Fibroblast of lung (primary cell): ENCODE data around the gene PLEKHG1. TPM values are rescaled to one million over a fixed set of nuclear protein-coding genes. Genes with fewer than 3 reads are reported as not detected.

Experiments used
- DNase-seq, 2 donors: peaks; one replicate each; pipeline versions ENCODE4 v3.0.0 to v3.0.0-alpha.2; 2010; ENCODE audit warnings: low read depth in 2 of 2
- H2AFZ ChIP-seq: 2 replicates; pipeline ENCODE4 v1.5.1; 2012; ENCODE audit warnings: low read length, control low read depth, inconsistent platforms
- H3K27ac ChIP-seq: 2 replicates; pipeline ENCODE4 v1.5.1; 2011; ENCODE audit warnings: low read length, control low read depth; ENCODE audit not compliant: insufficient read depth
- H3K27me3 ChIP-seq: 2 replicates; pipeline ENCODE4 v1.5.1; 2011; ENCODE audit warnings: mild to moderate bottlenecking, low read length; ENCODE audit not compliant: control insufficient read depth, insufficient read depth
- H3K36me3 ChIP-seq: 2 replicates; pipeline ENCODE4 v1.5.1; 2011; ENCODE audit warnings: low read length; ENCODE audit not compliant: control insufficient read depth, insufficient read depth
- H3K4me1 ChIP-seq: 2 replicates; pipeline ENCODE4 v1.5.1; 2011; ENCODE audit warnings: low read length; ENCODE audit not compliant: control insufficient read depth, insufficient read depth; ENCODE audit errors: extremely low read depth
- H3K4me2 ChIP-seq: 2 replicates; pipeline ENCODE4 v1.5.1; 2011; ENCODE audit warnings: low read length, control low read depth; ENCODE audit not compliant: insufficient read depth; ENCODE audit errors: extremely low read depth
- H3K4me3 ChIP-seq, 4 experiments: fragments of 200-600 bp in 1 of 4; sonication (generic) in 1 of 4; replicated peaks in 1 of 4; 2 replicates each; pipeline ENCODE4 v1.5.1; 2011 to 2016; ENCODE audit warnings: low read length in 4 of 4, low read depth in 3 of 4, mild to moderate bottlenecking in 3 of 4, control low read depth in 2 of 4, inconsistent platforms in 1 of 4, mixed read lengths in 1 of 4; ENCODE audit not compliant: insufficient read depth in 1 of 4; ENCODE audit errors: control extremely low read depth in 1 of 4
- H3K79me2 ChIP-seq: 2 replicates; pipeline ENCODE4 v1.5.1; 2012; ENCODE audit warnings: mild to moderate bottlenecking, low read length, inconsistent platforms; ENCODE audit not compliant: control insufficient read depth, insufficient read depth
- H3K9ac ChIP-seq: 2 replicates; pipeline ENCODE4 v1.5.1; 2011; ENCODE audit warnings: mild to moderate bottlenecking, low read length, control low read depth; ENCODE audit not compliant: insufficient read depth
- H3K9me3 ChIP-seq: 2 replicates; pipeline ENCODE4 v1.5.1; 2012; ENCODE audit warnings: low read depth, low read length; ENCODE audit not compliant: control insufficient read depth, insufficient read depth
- H4K20me1 ChIP-seq: 2 replicates; pipeline ENCODE4 v1.5.1; 2011; ENCODE audit warnings: low read length; ENCODE audit not compliant: control insufficient read depth, insufficient read depth; ENCODE audit errors: extremely low read depth
- EZH2 ChIP-seq: IDR thresholded peaks from 2 replicates; pipeline ENCODE4 v1.5.1; 2012; ENCODE audit warnings: low read length, control low read depth, mild to moderate bottlenecking; ENCODE audit errors: missing control alignments
- polyA plus RNA-seq, 2 donors: library from polyadenylated mRNA; depleted of rRNA in 1 of 2; stranded (reverse) in 1 of 2; unstranded in 1 of 2; fragments of >200 nt; gene quantifications; 2 replicates each; pipeline ENCODE4 v1.2.1, GENCODE V29; 2011 to 2012; ENCODE audit warnings: missing spikeins in 1 of 2
- total RNA-seq: library from RNA; depleted of rRNA; stranded (reverse); fragments of >200 nt; gene quantifications from 2 replicates; pipeline ENCODE4 v1.2.1, GENCODE V29; 2014
- TF ChIP-seq, protein P1 (sequence below), 2 donors: IDR thresholded peaks in 1 of 2; conservative IDR thresholded peaks in 1 of 2; 1 replicate in 1 of 2; 2 replicates in 1 of 2; pipeline ENCODE4 v1.5.1; 2011 to 2012; ENCODE audit warnings: low read length in 2 of 2, control low read depth in 1 of 2, inconsistent platforms in 1 of 2, low read depth in 1 of 2, mild to moderate bottlenecking in 1 of 2

PLEKHG1 gene
- total and polyA plus RNA-seq, 2 donors (not counting 1 experiment from before 2014, with no cell fraction given) = 0.30 to 12.7 TPM

DNA sequence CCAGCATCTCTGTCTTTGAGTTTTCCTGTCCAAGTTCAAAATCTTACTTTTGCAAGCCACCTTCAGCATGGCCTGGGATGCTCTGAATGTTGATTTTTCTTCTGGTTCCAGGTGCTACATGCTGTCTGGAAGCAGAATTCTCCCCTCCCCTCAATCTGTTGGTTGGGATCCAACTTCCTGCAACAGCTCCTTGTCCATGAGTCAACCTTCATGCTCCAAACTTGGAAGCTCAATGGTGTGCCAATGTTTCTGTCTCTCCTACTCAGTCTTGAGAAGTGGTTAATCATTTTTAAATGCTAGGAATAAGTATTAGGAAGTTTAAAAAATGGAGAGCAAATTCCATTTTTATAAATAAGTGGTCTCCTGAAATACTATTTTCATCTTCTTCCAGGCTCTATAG lies 33.2 kb upstream of the PLEKHG1 start:
- no peak overlapping the region for H3K9ac ChIP-seq
- no peaks in the 10 kb centered on the region for H3K9me3 ChIP-seq
- no peaks in the 10 kb centered on the region for H3K4me1 ChIP-seq
- no peak overlapping the region for H3K4me2 ChIP-seq
- H3K27me3 ChIP-seq = no peaks in the 10 kb centered on the region
- H4K20me1 ChIP-seq = no peaks in the 10 kb centered on the region
- no peak overlapping the region for H3K4me3 ChIP-seq
- no peaks in the 10 kb centered on the region for H3K36me3 ChIP-seq
- H3K79me2 ChIP-seq = no peaks in the 10 kb centered on the region
- DNase-seq = peak in 1 of 2 donors; percentile 16
- H3K27ac ChIP-seq = no peak overlapping the region
- TF ChIP-seq, protein P1, sequence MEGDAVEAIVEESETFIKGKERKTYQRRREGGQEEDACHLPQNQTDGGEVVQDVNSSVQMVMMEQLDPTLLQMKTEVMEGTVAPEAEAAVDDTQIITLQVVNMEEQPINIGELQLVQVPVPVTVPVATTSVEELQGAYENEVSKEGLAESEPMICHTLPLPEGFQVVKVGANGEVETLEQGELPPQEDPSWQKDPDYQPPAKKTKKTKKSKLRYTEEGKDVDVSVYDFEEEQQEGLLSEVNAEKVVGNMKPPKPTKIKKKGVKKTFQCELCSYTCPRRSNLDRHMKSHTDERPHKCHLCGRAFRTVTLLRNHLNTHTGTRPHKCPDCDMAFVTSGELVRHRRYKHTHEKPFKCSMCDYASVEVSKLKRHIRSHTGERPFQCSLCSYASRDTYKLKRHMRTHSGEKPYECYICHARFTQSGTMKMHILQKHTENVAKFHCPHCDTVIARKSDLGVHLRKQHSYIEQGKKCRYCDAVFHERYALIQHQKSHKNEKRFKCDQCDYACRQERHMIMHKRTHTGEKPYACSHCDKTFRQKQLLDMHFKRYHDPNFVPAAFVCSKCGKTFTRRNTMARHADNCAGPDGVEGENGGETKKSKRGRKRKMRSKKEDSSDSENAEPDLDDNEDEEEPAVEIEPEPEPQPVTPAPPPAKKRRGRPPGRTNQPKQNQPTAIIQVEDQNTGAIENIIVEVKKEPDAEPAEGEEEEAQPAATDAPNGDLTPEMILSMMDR (conservative IDR thresholded peaks at IDR 0.05 in 1 of 2, IDR thresholded peaks at IDR 0.05 in 1 of 2; ENCODE audit: low read depth in 1 of 2, low read length in 2 of 2) = no peak
- no peak for TF ChIP-seq EZH2
- H2AFZ ChIP-seq = no peak overlapping the region

GRCh38 chr6:150567380-150567779 lies 32.3 kb upstream of the PLEKHG1 start:
- no peak overlapping the region for H3K9ac ChIP-seq
- no peak overlapping the region for H3K4me2 ChIP-seq
- no peak overlapping the region for H2AFZ ChIP-seq
- H3K4me3 ChIP-seq = no peak overlapping the region
- no peaks in the 10 kb centered on the region for H3K4me1 ChIP-seq
- H3K9me3 ChIP-seq = no peaks in the 10 kb centered on the region
- H3K36me3 ChIP-seq = no peaks in the 10 kb centered on the region
- no peaks in the 10 kb centered on the region for H4K20me1 ChIP-seq
- H3K27me3 ChIP-seq = no peaks in the 10 kb centered on the region
- no peaks in the 10 kb centered on the region for H3K79me2 ChIP-seq
- no peak overlapping the region for H3K27ac ChIP-seq
- no peak for DNase-seq
- TF ChIP-seq, protein P1 (conservative IDR thresholded peaks at IDR 0.05 in 1 of 2, IDR thresholded peaks at IDR 0.05 in 1 of 2; ENCODE audit: low read depth in 1 of 2, low read length in 2 of 2) = no peak
- no peak for TF ChIP-seq EZH2

GRCh38 chr6:150567823-150568383 lies 31.8 kb upstream of the PLEKHG1 start:
- no peaks in the 10 kb centered on the region for H3K27me3 ChIP-seq

More at GRCh38 chr6:150567823-150568383, 31.8 kb upstream of the PLEKHG1 start:
- peak in 1 of 2 donors; percentile 2 for DNase-seq
- Histone ChIP-seq H4K20me1 (no peaks in the 10 kb centered on the region), H3K79me2 (no peaks in the 10 kb centered on the region), H3K9me3 (no peaks in the 10 kb centered on the region), H2AFZ (no peak overlapping the region), H3K36me3 (no peaks in the 10 kb centered on the region), H3K4me2 (no peak overlapping the region), H3K27ac (no peak overlapping the region), H3K4me1 (no peaks in the 10 kb centered on the region), H3K4me3 (no peak overlapping the region), H3K9ac (no peak overlapping the region)
- no peak for TF ChIP-seq EZH2
- TF ChIP-seq, protein P1 (conservative IDR thresholded peaks at IDR 0.05 in 1 of 2, IDR thresholded peaks at IDR 0.05 in 1 of 2; ENCODE audit: low read depth in 1 of 2, low read length in 2 of 2) = no peak
